Hematopoietic multipotent progenitor cell (in vitro differentiated cells): ENCODE measurements around the gene PRKAG1. TPM values are rescaled to one million over a fixed set of nuclear protein-coding genes. Genes with fewer than 3 reads are reported as not detected.
"Not testable (repeated sequence)": the region's sequence is repeated elsewhere in the genome, so short reads cannot be mapped to it uniquely, and the experiment has no call there.

Source experiments
- DNase-seq, 3 donors: peaks; one replicate each; pipeline ENCODE4 v3.0.0-alpha.2; 2011 to 2015; ENCODE audit warnings: low read depth in 2 of 3, low spot score in 2 of 3
- total RNA-seq: library from RNA; depleted of rRNA; stranded (reverse); fragments of >200 nt; gene quantifications from one replicate; pipeline ENCODE4 v1.2.3, GENCODE V29; 2012

Gene PRKAG1
- total RNA-seq, result 38.0 TPM

GRCh38 chr12:49018261-49019119, at the start of gene PRKAG1:
Gene PRKAG1 (minus strand): TSS chr12:49018776. CDS start chr12:49018740, 36 bp downstream.
- DNase-seq, result peak; percentile 97 to 99 (median 99)

GRCh38 chr12:49066120-49066519, 47.5 kb upstream of the PRKAG1 start:
- DNase-seq, result no peak

GRCh38 chr12:49064767-49065152, 46.2 kb upstream of the PRKAG1 start:
- no peak for DNase-seq

GRCh38 chr12:49061916-49062315, 43.3 kb upstream of the PRKAG1 start:
- not testable (repeated sequence) for DNase-seq

- no peak for DNase-seq
These were observed 42.6 kb upstream of the PRKAG1 start for GRCh38 chr12:49061157-49061650.

- peak; percentile 84 to 96 (median 95) for DNase-seq
These were observed 41.9 kb upstream of the PRKAG1 start, which contains the start of gene KMT2D for GRCh38 chr12:49060237-49061156. Gene KMT2D (minus strand): TSS chr12:49060794. CDS start chr12:49055324, 5,470 bp downstream.

- DNase-seq, result peak in 1 of 3 donors; percentile 26
These were observed 41.0 kb upstream of the PRKAG1 start for GRCh38 chr12:49059299-49060171.

GRCh38 chr12:49059045-49059298, 40.4 kb upstream of the PRKAG1 start:
- DNase-seq, result no peak

- no peak for DNase-seq
These were observed 39.9 kb upstream of the PRKAG1 start for GRCh38 chr12:49058366-49059044.

- no peak for DNase-seq
These were observed 39.3 kb upstream of the PRKAG1 start for GRCh38 chr12:49057888-49058287.

- DNase-seq, result peak in 2 of 3 donors; percentile 65 to 69
These were observed 37.6 kb upstream of the PRKAG1 start for GRCh38 chr12:49055978-49056754.

- no peak for DNase-seq
These were observed 36.5 kb upstream of the PRKAG1 start for GRCh38 chr12:49055092-49055491.

GRCh38 chr12:49054524-49054923, 35.9 kb upstream of the PRKAG1 start:
- no peak for DNase-seq

- DNase-seq, result no peak
These were observed 35.5 kb upstream of the PRKAG1 start for GRCh38 chr12:49054096-49054495.

- DNase-seq, result no peak
These were observed 34.1 kb upstream of the PRKAG1 start for GRCh38 chr12:49052451-49053208.

GRCh38 chr12:49051777-49052438, 33.3 kb upstream of the PRKAG1 start:
- no peak for DNase-seq

- DNase-seq, result no peak
These were observed 32.8 kb upstream of the PRKAG1 start for GRCh38 chr12:49051373-49051764.
